Pancreas (tissue), 10 donors: Measurements from ENCODE around the gene DGKZ. TPM values are rescaled to one million over a fixed set of nuclear protein-coding genes. Genes with fewer than 3 reads are reported as not detected.

Experiments used
- ATAC-seq, 4 donors: fragments of 200-7000 bp; cut with Tn5 transposase; one replicate each; pipeline versions ENCODE4 v1.8.0 to v1.9.1; 2020; ENCODE audit warnings: mild to moderate bottlenecking in 4 of 4, moderate library complexity in 4 of 4
- DNase-seq, 6 donors: peaks; one replicate each; pipeline ENCODE4 v3.0.0-alpha.2; 2020
- FAIRE-seq: peaks from 2 replicates; lab custom pipeline; 2012; peaks lifted over from hg19 to GRCh38; lab: Jason Lieb, UNC
- H3K27ac ChIP-seq, 4 donors: fragments of 200-600 bp; sonication (generic); 1 replicate in 3 of 4; 2 replicates in 1 of 4; pipeline versions ENCODE4 v1.5.0 to v1.8.0; 2020
- H3K27me3 ChIP-seq, 4 donors: fragments of 200-600 bp; one replicate each; pipeline ENCODE4 v1.8.0; 2021
- H3K36me3 ChIP-seq, 3 donors: fragments of 200-600 bp; sonication (generic) in 1 of 3; one replicate each; pipeline versions ENCODE4 v1.5.0 to v1.8.0; 2020 to 2021
- H3K4me1 ChIP-seq, 3 donors: fragments of 200-600 bp; one replicate each; pipeline ENCODE4 v1.8.0; 2021
- H3K4me3 ChIP-seq, 4 donors: fragments of 200-600 bp; sonication (generic) in 2 of 4; one replicate each; pipeline versions ENCODE4 v1.5.0 to v1.8.0; 2020 to 2021
- H3K9me3 ChIP-seq, 4 donors: fragments of 200-600 bp; one replicate each; pipeline ENCODE4 v1.8.0; 2021
- CTCF ChIP-seq, 4 donors: fragments of 200-600 bp; sonication (generic) in 3 of 4; IDR thresholded peaks; one replicate each; pipeline versions ENCODE4 v1.5.0 to v1.8.0; 2021; ENCODE audit warnings: antibody characterized with exemption in 4 of 4
- WGBS, 2 donors: extraction: QIAGEN DNeasy Blood & Tissue Kit; methylation state at CpG; one replicate each; pipeline ENCODE4 v1.1.7; 2013; 5-methylcytosine and 5-hydroxymethylcytosine counted together
- intact Hi-C, 3 donors: fragments of 100-400 bp; cut with DNase I; formaldehyde crosslinking; loops; one replicate each; pipeline versions ENCODE4 v1.11.1 to v1.14.2; 2022
- polyA plus RNA-seq, 2 donors: library from polyadenylated mRNA; stranded (reverse); fragments of 200-250 nt; gene quantifications; one replicate each; pipeline ENCODE4 v1.2.3, GENCODE V29; 2013
- total RNA-seq, 6 donors: library from RNA; stranded (reverse); fragmentation: NEBNext Ultra II Directional in 4 of 6; extraction: Animal tissue kit (Norgen Biotek cat#: 25700) in 4 of 6; gene quantifications; one replicate each; pipeline versions ENCODE4 v1.2.1 to v1.2.4, GENCODE V29; 2021 to 2023
- donor health status: healthy with polysubstance abuse.
- donor health status: DM: no; HTN: no; CAD: no; lungs with moderate emphysema.
- donor health status: DM: no; HTN: no; CAD: no.
- donor health status: control.
- donor health status: control.
- donor health status: Bipolar disorder and iron deficiency.
- donor health status: DM: yes; HTN: yes; CAD: no.
- donor health status: DM: no; HTN: no; CAD: no.
- donor health status: DM: no; HTN: no; CAD: no.
- donor health status: DM: yes; HTN: yes; CAD: no.

Gene DGKZ
- total and polyA plus RNA-seq, 8 donors: 34.1 to 88.8 (median 40.3) TPM

GRCh38 chr11:46361283-46362155, 14.3 kb downstream of the DGKZ start:
- Histone ChIP-seq H3K27ac (peak overlapping the region in 3 of 4 donors; percentile 33 to 80 (median 38)), H3K4me1 (peaks cover 6 to 40% (median 14%) of the 10 kb centered on the region in 3 donors), H3K27me3 (no peaks in the 10 kb centered on the region), H3K9me3 (no peaks in the 10 kb centered on the region), H3K4me3 (no peak overlapping the region), H3K36me3 (no peaks in the 10 kb centered on the region)
- FAIRE-seq (no peak), ATAC-seq (peak in 3 of 4 donors; percentile 33 to 66 (median 45)), DNase-seq (peak in 2 of 6 donors; percentile 65 to 71)
- intact Hi-C loops: no loop called here
- WGBS, 2 donors: 45 to 58% methylated on average over 26 of the region's 26 CpGs
- TF ChIP-seq CTCF (IDR thresholded peaks at IDR 0.05): no peak

GRCh38 chr11:46362156-46363030, 15.1 kb downstream of the DGKZ start:
- ATAC-seq (no peak), FAIRE-seq (no peak), DNase-seq (peak in 2 of 6 donors; percentile 56 to 81)
- Histone ChIP-seq H3K27ac (peak overlapping the region in 3 of 4 donors; percentile 28 to 80 (median 77)), H3K36me3 (no peaks in the 10 kb centered on the region), H3K4me1 (peaks cover 6 to 31% (median 6%) of the 10 kb centered on the region in 3 donors), H3K27me3 (no peaks in the 10 kb centered on the region), H3K4me3 (peak overlapping the region in 1 of 4 donors; percentile 5), H3K9me3 (no peaks in the 10 kb centered on the region)
- intact Hi-C loops: no loop called here
- TF ChIP-seq CTCF (IDR thresholded peaks at IDR 0.05): no peak
- WGBS, 2 donors: 85 to 88% methylated on average over 20 of the region's 20 CpGs

- ATAC-seq (peak in 3 of 4 donors; percentile 64 to 76 (median 67)), DNase-seq (peak in 1 of 6 donors; percentile 59), FAIRE-seq (no peak)
- 64 to 66% methylated on average over 9 of the region's 9 CpGs for WGBS, 2 donors
- TF ChIP-seq CTCF (IDR thresholded peaks at IDR 0.05): no peak
- Histone ChIP-seq H3K27ac (peak overlapping the region in 2 of 4 donors; percentile 77 to 80), H3K4me3 (peak overlapping the region in 1 of 4 donors; percentile 5), H3K9me3 (no peaks in the 10 kb centered on the region), H3K4me1 (peaks cover 1 to 25% (median 3%) of the 10 kb centered on the region in 3 donors), H3K36me3 (peaks cover 0 to 2% (median 0%) of the 10 kb centered on the region in 3 donors), H3K27me3 (no peaks in the 10 kb centered on the region)
- intact Hi-C loops: no loop called here
Measured at GRCh38 chr11:46363031-46363407, 15.8 kb downstream of the DGKZ start.

- 60 to 66% methylated on average over 21 of the region's 21 CpGs for WGBS, 2 donors
- peak overlapping the region in 1 of 4 donors; percentile 5 for H3K4me3 ChIP-seq
- no peak for TF ChIP-seq CTCF (IDR thresholded peaks at IDR 0.05)
- H3K4me1 ChIP-seq: peaks cover 0 to 20% (median 0%) of the 10 kb centered on the region in 3 donors
- H3K36me3 ChIP-seq: peaks cover 0 to 7% (median 0%) of the 10 kb centered on the region in 3 donors
- FAIRE-seq: no peak
- H3K27me3 ChIP-seq: no peaks in the 10 kb centered on the region
- peak in 3 of 4 donors; percentile 39 to 47 (median 45) for ATAC-seq
- H3K9me3 ChIP-seq: no peaks in the 10 kb centered on the region
- DNase-seq: peak in 2 of 6 donors; percentile 64 to 75
- H3K27ac ChIP-seq: peak overlapping the region in 2 of 4 donors; percentile 77 to 80
- intact Hi-C loops: no loop called here
Measured at GRCh38 chr11:46363455-46364005, 16.3 kb downstream of the DGKZ start.
